B cell (primary cell): ENCODE measurements around the gene TTC27. TPM values are rescaled to one million over a fixed set of nuclear protein-coding genes. Genes with fewer than 3 reads are reported as not detected.

Experiments
- ATAC-seq: fragments of 200-7000 bp; cut with Tn5 transposase; one replicate; pipeline ENCODE4 v1.10.0; 2021; ENCODE audit warnings: low read depth, mild to moderate bottlenecking, moderate number of reproducible peaks, moderate library complexity
- CTCF ChIA-PET: fragments of 350-600 bp; sonication (Branson Sonifier 250); formaldehyde crosslinking; loops from one replicate; lab custom pipeline; 2021; ENCODE audit warnings: antibody characterized with exemption, inconsistent platforms; lab: Charles Lee
- POLR2A ChIA-PET: fragments of 350-600 bp; sonication (Branson Sonifier 250); formaldehyde crosslinking; loops from one replicate; lab custom pipeline; 2021; ENCODE audit warnings: antibody characterized with exemption; lab: Charles Lee
- DNase-seq: peaks from one replicate; pipeline ENCODE4 v3.0.0; 2013
- H2AFZ ChIP-seq: 2 replicates; pipeline ENCODE4 v1.6.1; 2012; ENCODE audit warnings: mild to moderate bottlenecking, low read depth, low read length; ENCODE audit not compliant: insufficient read depth, poor library complexity, severe bottlenecking
- H3K27ac ChIP-seq, 2 donors: 1 replicate in 1 of 2; 2 replicates in 1 of 2; pipeline ENCODE4 v1.5.1; 2012 to 2013; ENCODE audit warnings: low read length in 2 of 2, mild to moderate bottlenecking in 2 of 2, moderate library complexity in 1 of 2
- H3K27me3 ChIP-seq, 4 experiments: fragments of 200-600 bp in 1 of 4; sonication (generic) in 1 of 4; replicated peaks in 1 of 4; 1 replicate in 2 of 4; 2 replicates in 2 of 4; pipeline versions ENCODE4 v1.6.1 to v1.7.0; 2013 to 2016; ENCODE audit warnings: low read length in 3 of 4, mild to moderate bottlenecking in 2 of 4, mixed read lengths in 1 of 4, moderate library complexity in 1 of 4; ENCODE audit not compliant: insufficient read depth in 4 of 4, control insufficient read depth in 3 of 4; ENCODE audit errors: control extremely low read depth in 1 of 4
- H3K36me3 ChIP-seq, 2 experiments: replicated peaks in 1 of 2; 1 replicate in 1 of 2; 2 replicates in 1 of 2; pipeline versions ENCODE4 v1.6.1 to v1.7.1; 2013; ENCODE audit warnings: low read length in 1 of 2; ENCODE audit not compliant: insufficient read depth in 2 of 2, control insufficient read depth in 1 of 2; ENCODE audit errors: control extremely low read depth in 1 of 2, extremely low read depth in 1 of 2
- H3K4me1 ChIP-seq, 2 donors: fragments of 200-600 bp in 1 of 2; sonication (generic) in 1 of 2; 1 replicate in 1 of 2; 2 replicates in 1 of 2; pipeline versions ENCODE4 v1.5.1 to v1.6.1; 2013 to 2017; ENCODE audit warnings: low read length in 2 of 2; ENCODE audit not compliant: control insufficient read depth in 2 of 2, insufficient read depth in 2 of 2
- H3K4me2 ChIP-seq: replicated peaks from 2 replicates; pipeline ENCODE3; 2012; ENCODE audit warnings: mild to moderate bottlenecking, low read depth, low read length; ENCODE audit not compliant: poor library complexity, severe bottlenecking
- H3K4me3 ChIP-seq, 5 experiments: fragments of 200-600 bp in 1 of 5; sonication (generic) in 1 of 5; 1 replicate in 3 of 5; 2 replicates in 2 of 5; pipeline versions ENCODE4 v1.5.1 to v1.7.0; 2011 to 2016; ENCODE audit warnings: low read length in 4 of 5, mild to moderate bottlenecking in 4 of 5, low read depth in 2 of 5, control low read depth in 1 of 5, moderate library complexity in 1 of 5; ENCODE audit not compliant: insufficient read depth in 1 of 5; ENCODE audit errors: control extremely low read depth in 1 of 5, extremely low read depth in 1 of 5
- H3K79me2 ChIP-seq: fragments of 200-600 bp; sonication (generic); one replicate; pipeline ENCODE4 v1.6.0; 2016; ENCODE audit warnings: low read length; ENCODE audit not compliant: control insufficient read depth, insufficient read depth
- H3K9ac ChIP-seq: fragments of 200-600 bp; sonication (generic); 2 replicates; pipeline ENCODE4 v1.6.1; 2017; ENCODE audit warnings: mild to moderate bottlenecking, low read length, moderate library complexity
- H3K9me3 ChIP-seq, 3 donors: one replicate each; pipeline versions ENCODE4 v1.6.1 to v1.7.1; 2013; ENCODE audit warnings: low read length in 2 of 3; ENCODE audit not compliant: control insufficient read depth in 2 of 3, insufficient read depth in 1 of 3; ENCODE audit errors: control extremely low read depth in 1 of 3
- H4K20me1 ChIP-seq: 2 replicates; pipeline ENCODE4 v1.6.0; 2012; ENCODE audit warnings: mild to moderate bottlenecking, low read length; ENCODE audit not compliant: insufficient read depth, control insufficient read depth, poor library complexity, severe bottlenecking
- H3K27ac Mint-ChIP-seq: one replicate; pipeline ENCODE4 v1.8.0; 2021; ENCODE audit warnings: mixed read lengths
- H3K27me3 Mint-ChIP-seq: one replicate; pipeline ENCODE4 v1.8.0; 2021; ENCODE audit warnings: mixed read lengths
- H3K4me1 Mint-ChIP-seq: one replicate; pipeline ENCODE4 v1.8.0; 2021; ENCODE audit warnings: mixed read lengths
- H3K4me3 Mint-ChIP-seq: one replicate; pipeline ENCODE4 v1.8.0; 2021; ENCODE audit warnings: mixed read lengths
- H3K9me3 Mint-ChIP-seq: one replicate; pipeline ENCODE4 v1.8.0; 2022; ENCODE audit warnings: mixed read lengths; ENCODE audit not compliant: insufficient read depth
- CTCF ChIP-seq: fragments of 200-600 bp; IDR thresholded peaks from one replicate; pipeline ENCODE4 v1.8.0; 2022; ENCODE audit warnings: antibody characterized with exemption, mild to moderate bottlenecking
- EZH2 ChIP-seq: IDR thresholded peaks from 2 replicates; pipeline ENCODE4 v1.6.1; 2012; ENCODE audit warnings: borderline replicate concordance, low read depth, mild to moderate bottlenecking, moderate library complexity, low read length; ENCODE audit not compliant: insufficient read depth, poor library complexity, severe bottlenecking
- WGBS: methylation state at CpG from one replicate; pipeline ENCODE4 v1.1.5; 2013; ENCODE audit warnings: missing lambda C conversion rate; ENCODE audit not compliant: insufficient coverage; 5-methylcytosine and 5-hydroxymethylcytosine counted together
- intact Hi-C: fragments of 100-400 bp; cut with micrococcal nuclease; formaldehyde crosslinking; loops from one replicate; pipeline ENCODE4 v1.10.0; 2022
- polyA plus RNA-seq: library from polyadenylated mRNA; depleted of rRNA; stranded (reverse); fragments of >200 nt; gene quantifications from 2 replicates; pipeline ENCODE4 v1.2.3, GENCODE V29; 2012
- total RNA-seq, 2 donors: library from RNA; stranded (reverse); fragments of 120-200 nt in 1 of 2; gene quantifications; 1 replicate in 1 of 2; 2 replicates in 1 of 2; pipeline versions ENCODE4 v1.2.3 to v1.2.4, GENCODE V29; 2013 to 2022

TTC27 gene
- total and polyA plus RNA-seq, 2 donors (not counting 1 experiment from before 2014, with no cell fraction given): 22.7 to 28.5 TPM

DNA sequence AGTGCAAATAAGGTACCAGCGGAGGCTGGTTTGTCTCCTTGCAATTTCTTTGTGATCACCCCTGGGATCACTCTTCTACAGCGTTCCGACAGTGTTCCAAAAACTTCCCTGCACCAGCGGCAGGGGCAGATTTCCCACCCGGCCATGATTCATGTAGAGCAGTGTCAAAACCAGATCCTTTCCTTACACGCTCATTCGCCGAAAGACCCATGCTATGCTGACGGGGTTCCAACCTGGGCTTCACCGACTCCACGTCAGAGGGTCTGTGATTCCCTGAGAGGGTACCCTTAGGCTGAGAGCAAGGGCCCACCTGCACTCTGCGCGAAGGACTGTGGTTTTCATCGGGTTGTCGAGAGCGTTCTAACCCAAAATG, 423 bp upstream of the TTC27 start:
- H3K4me1 Mint-ChIP-seq: peaks cover 17% of the 10 kb centered on the region
- peaks cover 27% of the 10 kb centered on the region for H3K79me2 ChIP-seq
- H3K27ac Mint-ChIP-seq: peak overlapping the region; percentile 82
- peak overlapping the region; percentile 90 for H2AFZ ChIP-seq
- 2% methylated on average over 16 of the region's 16 CpGs for WGBS
- no peaks in the 10 kb centered on the region for H4K20me1 ChIP-seq
- peak overlapping the region; percentile 96 for H3K4me3 Mint-ChIP-seq
- no peaks in the 10 kb centered on the region for H3K9me3 ChIP-seq
- peak overlapping the region; percentile 75 for H3K9ac ChIP-seq
- peak overlapping the region; percentile 87 for H3K4me2 ChIP-seq
- intact Hi-C loops: loop anchor here (5.0 kb wide), 1 partner anchor 850 kb away; the partner anchor contains the start of gene RASGRP3
- ChIA-PET POLR2A (interaction anchor here (1.3 to 1.4 kb wide), 2 partner anchors 564 to 849 kb away, joined by 3 to 4 read pairs; partner anchors contain the start of gene SPAST), CTCF (interaction anchor here (0.6 to 2.5 kb wide), 3 partner anchors 301 to 956 kb away, joined by 3 to 8 read pairs (median 7); partner anchors contain the start of gene RASGRP3)
- no peak overlapping the region for H3K27ac ChIP-seq
- peaks cover 9 to 10% of the 10 kb centered on the region in 2 experiments for H3K36me3 ChIP-seq
- H3K27me3 Mint-ChIP-seq: no peaks in the 10 kb centered on the region
- TF ChIP-seq CTCF (no peak), EZH2 (no peak)
- peak overlapping the region; percentile 75 to 97 (median 80) for H3K4me3 ChIP-seq
- H3K27me3 ChIP-seq: no peaks in the 10 kb centered on the region
- ATAC-seq (peak; percentile 19), DNase-seq (no peak)
- H3K4me1 ChIP-seq: peaks cover 4 to 17% of the 10 kb centered on the region in 2 donors
- H3K9me3 Mint-ChIP-seq: no peaks in the 10 kb centered on the region

DNA sequence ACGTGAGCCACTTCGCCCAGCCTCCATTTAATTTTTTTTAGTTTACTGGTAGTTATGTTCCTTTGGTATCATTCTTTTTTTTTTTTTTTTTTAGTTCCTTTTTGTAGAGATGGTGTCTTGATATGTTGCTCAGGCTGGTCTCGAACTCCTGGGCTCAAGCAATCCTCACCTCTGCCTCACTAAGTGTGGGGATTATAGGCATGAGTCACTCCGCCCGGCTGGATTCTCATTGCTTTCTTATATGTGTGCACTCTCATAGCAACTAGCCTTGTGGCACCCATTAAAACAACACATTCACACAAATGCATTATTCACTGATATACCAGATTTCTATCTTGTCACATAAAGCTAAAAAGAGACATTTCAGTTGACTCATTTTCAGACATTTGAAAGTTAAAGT, 4.2 kb downstream of the TTC27 start:
- WGBS: no CpG with 5 or more reads among the region's 5 CpGs

More for the DNA sequence above, 4.2 kb downstream of the TTC27 start:
- TF ChIP-seq CTCF (no peak), EZH2 (no peak)
- ChIA-PET CTCF (no interaction called here), POLR2A (no interaction called here)
- DNase-seq (no peak), ATAC-seq (no peak)
- no peak overlapping the region for H3K4me3 Mint-ChIP-seq
- Histone ChIP-seq H3K4me1 (peaks cover 4 to 16% of the 10 kb centered on the region in 2 donors), H3K4me2 (no peak overlapping the region), H3K36me3 (peaks cover 17 to 46% of the 10 kb centered on the region in 2 experiments), H3K4me3 (no peak overlapping the region), H3K79me2 (peaks cover 30% of the 10 kb centered on the region), H3K27me3 (no peaks in the 10 kb centered on the region), H3K27ac (no peak overlapping the region), H4K20me1 (no peaks in the 10 kb centered on the region), H3K9ac (no peak overlapping the region), H2AFZ (no peak overlapping the region), H3K9me3 (no peaks in the 10 kb centered on the region)
- H3K4me1 Mint-ChIP-seq: peaks cover 17% of the 10 kb centered on the region
- no peaks in the 10 kb centered on the region for H3K9me3 Mint-ChIP-seq
- H3K27ac Mint-ChIP-seq: no peak overlapping the region
- no peaks in the 10 kb centered on the region for H3K27me3 Mint-ChIP-seq
- intact Hi-C loops: no loop called here
